Measurements from ENCODE around the gene RNF182. TPM values are rescaled to one million over a fixed set of nuclear protein-coding genes. Genes with fewer than 3 reads are reported as not detected.

RNF182 gene
- total RNA-seq, 1 donor from 2014 or later, result 0.49 TPM

GRCh38 chr6:13989496-13990144, 64.9 kb downstream of the RNF182 start:
- ATAC-seq (no peak), DNase-seq (ENCODE audit: low spot score) (no peak)
- intact Hi-C loops (cut with DNase I), result no loop called here

DNA sequence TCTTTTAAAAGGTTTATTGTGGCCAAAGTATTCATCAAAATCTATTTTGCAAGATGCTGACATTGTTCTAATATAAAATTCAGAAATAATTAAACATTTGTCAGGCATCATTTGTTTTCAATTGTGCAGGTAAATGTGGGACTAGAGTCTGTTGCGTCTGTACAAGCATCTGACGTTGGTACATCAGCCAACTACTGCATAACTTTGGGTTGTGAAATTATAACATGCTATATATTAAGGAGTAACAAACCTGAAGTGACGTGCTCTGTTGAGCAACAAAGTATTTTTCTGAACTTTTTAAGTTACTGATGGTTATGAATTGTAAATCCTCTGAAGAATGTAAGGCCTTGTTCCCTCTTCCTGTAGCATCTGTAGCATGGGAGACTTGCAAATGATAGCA, 66.0 kb downstream of the RNF182 start:
- ATAC-seq, result no peak
- intact Hi-C loops (cut with DNase I), result no loop called here

DNA sequence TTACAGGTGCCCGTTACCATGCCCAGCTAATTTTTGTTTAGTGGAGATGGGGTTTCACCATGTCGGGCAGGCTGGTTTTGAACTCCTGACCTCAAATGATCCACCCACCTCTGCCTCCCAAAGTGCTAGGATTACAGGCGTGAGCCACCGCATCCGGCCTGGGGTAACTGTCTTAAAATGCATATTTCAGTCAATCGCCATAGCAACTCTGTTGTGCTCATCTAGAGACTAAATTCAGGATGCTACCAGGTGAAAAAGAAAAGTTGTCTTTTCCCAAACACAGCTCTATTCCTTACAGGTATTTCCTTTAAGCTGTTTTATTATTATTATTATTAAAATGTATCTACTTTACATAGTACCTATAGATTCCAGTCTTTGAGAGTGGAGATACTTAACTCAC, 66.6 kb downstream of the RNF182 start:
- intact Hi-C loops (cut with DNase I), result no loop called here
- no peak for ATAC-seq
- DNase-seq (ENCODE audit: low spot score), result no peak

More for the DNA sequence above, 66.0 kb downstream of the RNF182 start:
- DNase-seq (ENCODE audit: low spot score), result no peak

- intact Hi-C loops (cut with DNase I), result no loop called here
- DNase-seq (ENCODE audit: low spot score) (no peak), ATAC-seq (no peak)
Observed at GRCh38 chr6:13992417-13993055, 67.8 kb downstream of the RNF182 start.

GRCh38 chr6:13993416-13993815, 68.7 kb downstream of the RNF182 start:
- intact Hi-C loops (cut with DNase I), result no loop called here
- no peak for DNase-seq (ENCODE audit: low spot score)
- ATAC-seq, result no peak

GRCh38 chr6:13998356-13998755, 73.6 kb downstream of the RNF182 start:
- ATAC-seq (no peak), DNase-seq (ENCODE audit: low spot score) (no peak)
- intact Hi-C loops (cut with DNase I), result no loop called here

DNA sequence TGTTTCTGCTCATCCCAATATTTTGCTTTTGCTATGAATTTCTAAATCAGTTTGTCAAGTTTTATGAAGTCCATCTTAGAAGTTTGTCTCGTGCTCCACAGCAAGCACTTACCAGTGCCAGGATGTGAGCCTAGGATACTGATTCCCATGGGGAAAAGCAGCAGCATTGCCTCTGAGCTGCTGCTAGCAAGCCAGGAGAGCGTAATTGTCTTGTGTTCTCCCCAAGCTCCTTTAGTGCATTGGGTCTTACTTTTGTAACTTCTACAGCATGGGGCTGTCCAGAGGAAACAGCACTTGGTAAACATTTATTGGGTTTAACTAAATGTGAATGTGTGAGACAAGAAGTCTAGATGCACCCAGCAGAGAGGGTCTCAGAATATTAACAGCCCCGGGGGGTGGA, 76.1 kb downstream of the RNF182 start:
- ATAC-seq (no peak), DNase-seq (ENCODE audit: low spot score) (no peak)
- intact Hi-C loops (cut with DNase I), result no loop called here

GRCh38 chr6:14001329-14002012, 76.7 kb downstream of the RNF182 start:
- ATAC-seq (no peak), DNase-seq (ENCODE audit: low spot score) (no peak)
- intact Hi-C loops (cut with DNase I), result no loop called here

DNA sequence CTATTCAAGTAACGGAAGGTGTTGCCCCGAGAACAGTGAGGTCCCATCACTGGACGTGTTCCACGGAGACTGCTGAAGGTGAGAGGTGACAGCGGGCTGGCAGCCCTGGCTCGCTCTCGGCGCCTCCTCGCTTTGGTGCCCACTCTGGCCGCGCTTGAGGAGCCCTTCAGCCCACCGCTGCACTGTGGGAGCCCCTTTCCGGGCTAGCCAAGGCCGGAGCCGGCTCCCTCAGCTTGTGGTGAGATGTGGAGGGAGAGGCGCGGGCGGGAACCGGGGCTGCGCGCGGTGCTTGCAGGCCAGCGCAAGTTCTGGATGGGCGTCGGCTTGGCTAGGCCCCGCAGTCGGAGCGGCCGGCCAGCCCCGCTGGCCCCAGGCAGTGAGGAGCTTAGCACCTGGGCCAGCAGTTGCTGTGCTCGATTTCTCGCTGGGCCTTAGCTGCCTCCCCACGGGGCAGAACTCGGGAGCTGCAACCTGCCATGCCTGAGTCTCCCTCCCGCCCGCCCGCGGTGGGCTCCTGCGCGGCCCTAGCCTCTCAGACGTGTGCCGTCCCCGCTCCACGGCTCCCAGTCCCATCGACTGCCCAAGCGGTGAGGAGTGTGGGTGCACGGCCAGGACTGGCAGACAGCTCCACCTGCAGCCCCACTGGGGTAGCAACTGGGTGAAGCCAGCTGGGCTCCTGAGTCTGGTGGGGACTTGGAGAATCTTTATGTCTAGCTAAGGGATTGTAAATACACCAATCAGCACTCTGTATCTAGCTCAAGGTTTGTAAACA, 77.6 kb downstream of the RNF182 start:
- intact Hi-C loops (cut with DNase I), result no loop called here
- DNase-seq (ENCODE audit: low spot score), result no peak
- ATAC-seq, result no peak

DNA sequence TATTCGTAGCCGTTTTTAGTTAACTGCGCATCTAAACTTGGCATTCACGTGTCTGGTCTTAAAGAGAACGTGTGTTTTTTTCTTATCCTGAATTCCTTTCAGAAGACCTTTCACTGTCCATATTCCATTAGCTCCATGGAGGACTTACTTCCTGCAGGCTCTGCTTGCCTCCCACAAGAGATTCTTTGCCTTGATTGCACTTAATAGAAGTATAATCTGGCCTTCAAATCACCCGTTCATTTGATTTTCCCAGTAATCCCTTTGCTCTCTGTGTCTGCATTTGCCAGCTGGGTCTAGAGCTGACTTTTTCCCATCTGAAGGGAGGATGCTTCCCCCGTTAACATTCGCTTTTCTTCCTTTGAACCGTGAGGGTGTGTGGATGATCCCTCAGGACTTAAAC, 79.5 kb downstream of the RNF182 start:
- ATAC-seq (no peak), DNase-seq (ENCODE audit: low spot score) (no peak)
- intact Hi-C loops (cut with DNase I), result no loop called here

DNA sequence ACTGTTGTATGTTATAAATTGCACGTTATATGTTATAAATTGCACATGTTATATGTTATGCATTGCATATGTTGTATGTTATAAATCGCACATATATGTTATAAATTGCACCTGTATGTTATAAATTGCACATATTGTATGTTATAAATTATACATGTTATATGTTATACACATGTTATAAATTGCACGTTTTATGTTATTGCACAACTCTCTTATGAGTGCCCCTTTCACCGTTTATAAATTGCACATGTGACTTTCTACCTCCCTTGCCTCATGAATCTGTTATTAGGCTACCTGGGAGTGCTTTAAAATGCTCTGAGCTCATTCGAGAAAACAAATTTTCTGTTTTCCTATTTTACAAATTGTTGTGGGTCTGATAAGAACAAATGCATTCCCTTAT, 84.1 kb downstream of the RNF182 start:
- DNase-seq (ENCODE audit: low spot score), result no peak
- no peak for ATAC-seq
- intact Hi-C loops (cut with DNase I), result no loop called here

GRCh38 chr6:14009431-14009830, 84.7 kb downstream of the RNF182 start:
- intact Hi-C loops (cut with DNase I), result no loop called here
- DNase-seq (ENCODE audit: low spot score), result no peak
- ATAC-seq, result no peak

GRCh38 chr6:14010275-14010674, 85.5 kb downstream of the RNF182 start:
- DNase-seq (ENCODE audit: low spot score), result no peak
- intact Hi-C loops (cut with DNase I), result no loop called here
- ATAC-seq, result no peak

DNA sequence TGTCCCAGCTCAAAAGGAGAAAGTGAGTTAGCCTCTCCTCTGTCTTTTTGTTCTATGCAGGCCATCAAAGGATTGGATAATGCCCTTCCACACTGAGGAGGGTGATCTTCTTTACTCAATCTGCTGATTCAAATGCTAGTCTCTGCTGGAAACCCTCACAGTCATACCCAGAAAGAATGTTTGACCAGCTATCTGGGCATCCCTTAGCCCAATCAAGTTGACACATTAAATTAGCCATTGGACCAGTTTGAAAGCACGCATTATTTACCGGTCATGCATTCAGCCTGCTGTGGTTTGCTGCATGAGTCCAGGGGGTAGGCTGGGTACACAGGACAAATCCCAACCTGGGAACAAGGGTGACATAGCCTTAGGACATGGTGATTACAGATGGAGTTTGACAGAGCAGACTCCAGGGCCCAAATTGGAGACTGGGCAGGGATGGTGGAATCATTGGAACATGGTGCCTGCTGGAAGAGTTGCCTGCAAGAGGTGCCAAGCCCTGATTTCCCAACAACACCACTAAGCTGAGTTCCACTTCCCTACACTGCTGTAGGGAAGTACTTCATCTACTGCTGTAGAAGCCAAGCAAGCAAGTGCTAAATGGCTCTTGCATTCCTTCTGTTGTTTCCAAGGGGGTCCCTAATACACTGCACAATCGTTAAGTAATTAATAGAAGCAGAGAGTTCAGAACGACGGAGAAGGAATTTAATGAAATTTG, 87.7 kb downstream of the RNF182 start:
- no peak for DNase-seq (ENCODE audit: low spot score)

DNA sequence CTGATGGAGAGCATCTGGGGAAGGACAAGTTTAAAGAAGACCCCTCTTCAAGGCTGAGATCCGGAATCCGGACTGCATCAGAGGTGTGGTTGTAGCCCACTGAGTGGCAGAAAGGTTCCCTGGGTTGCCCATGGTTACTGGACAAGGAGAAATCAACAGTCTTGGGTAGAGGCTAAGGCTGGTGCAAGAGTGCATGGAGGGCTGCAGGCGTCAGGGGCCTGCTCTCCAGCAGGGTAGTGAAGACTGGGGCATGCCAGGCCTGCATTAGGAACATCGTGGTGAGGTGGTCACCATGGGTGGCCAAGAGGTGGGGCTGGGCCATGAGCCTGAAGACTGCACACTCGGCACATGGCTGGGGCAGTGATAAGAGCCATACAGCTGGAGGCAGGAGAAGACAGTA, 91.2 kb downstream of the RNF182 start:
- DNase-seq (ENCODE audit: low spot score) (no peak), ATAC-seq (no peak)
- intact Hi-C loops (cut with DNase I), result no loop called here

More for the DNA sequence above, 87.7 kb downstream of the RNF182 start:
- ATAC-seq, result no peak
- intact Hi-C loops (cut with DNase I), result no loop called here

DNA sequence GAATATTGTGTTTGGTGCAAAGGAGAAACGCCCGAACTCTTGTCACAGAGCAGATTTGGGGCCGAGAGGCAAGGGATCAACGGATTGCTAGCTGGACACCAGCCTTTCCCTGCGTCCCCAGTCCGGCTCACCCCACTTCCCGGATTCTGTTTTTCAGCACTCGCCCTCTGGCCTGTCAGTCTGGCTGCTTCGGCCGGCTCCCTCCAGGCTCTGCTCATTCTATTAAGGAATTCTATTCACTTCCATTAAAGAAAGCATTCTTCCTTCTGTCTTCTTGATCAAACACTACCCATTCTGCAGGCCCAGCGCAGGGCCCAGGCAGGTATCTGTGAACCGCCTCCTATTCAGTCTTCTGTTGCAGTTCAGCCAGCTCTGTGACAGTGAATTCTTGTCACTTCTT, 91.7 kb downstream of the RNF182 start:
- DNase-seq (ENCODE audit: low spot score), result no peak
- intact Hi-C loops (cut with DNase I), result no loop called here
- ATAC-seq, result no peak

DNA sequence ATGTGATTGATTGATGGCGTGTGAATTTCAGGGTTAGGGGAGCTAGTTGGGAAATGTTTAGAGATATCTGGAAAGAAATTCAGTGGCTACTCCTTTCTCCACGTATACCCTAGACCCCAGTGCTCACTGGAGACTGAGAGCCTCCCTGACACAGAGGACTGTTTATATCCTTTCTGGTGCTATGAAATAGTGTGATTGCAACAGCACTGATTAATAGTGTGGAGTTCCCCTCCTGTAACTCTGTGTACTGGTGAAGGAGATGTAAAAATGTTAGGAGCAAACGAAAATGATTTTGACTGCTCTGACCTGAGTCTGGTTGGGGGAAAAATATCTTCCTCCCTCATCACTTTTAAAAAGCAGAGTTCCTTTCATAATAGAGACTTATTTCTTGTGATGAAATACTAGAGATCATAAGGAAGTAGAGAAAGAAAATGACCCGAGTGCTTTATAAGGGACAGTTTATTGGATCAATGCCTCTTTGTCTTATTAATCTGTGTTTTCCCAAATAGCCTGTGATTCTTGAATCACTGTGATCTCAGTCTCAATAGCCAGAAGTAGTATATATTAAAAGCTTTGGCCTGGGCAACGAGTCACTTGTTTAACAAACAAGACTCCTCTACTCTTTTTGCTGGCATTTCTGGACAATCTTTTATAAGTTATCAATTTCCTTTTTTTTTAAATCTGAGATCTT, 92.3 kb downstream of the RNF182 start:
- no peak for ATAC-seq
- intact Hi-C loops (cut with DNase I), result no loop called here
- DNase-seq (ENCODE audit: low spot score), result no peak

GRCh38 chr6:14017626-14018475, 93.1 kb downstream of the RNF182 start:
- ATAC-seq (no peak), DNase-seq (ENCODE audit: low spot score) (no peak)
- intact Hi-C loops (cut with DNase I), result no loop called here

All from sciatic nerve (tissue), 2 donors.